ENCODE results near the gene PLCD3.

DNA sequence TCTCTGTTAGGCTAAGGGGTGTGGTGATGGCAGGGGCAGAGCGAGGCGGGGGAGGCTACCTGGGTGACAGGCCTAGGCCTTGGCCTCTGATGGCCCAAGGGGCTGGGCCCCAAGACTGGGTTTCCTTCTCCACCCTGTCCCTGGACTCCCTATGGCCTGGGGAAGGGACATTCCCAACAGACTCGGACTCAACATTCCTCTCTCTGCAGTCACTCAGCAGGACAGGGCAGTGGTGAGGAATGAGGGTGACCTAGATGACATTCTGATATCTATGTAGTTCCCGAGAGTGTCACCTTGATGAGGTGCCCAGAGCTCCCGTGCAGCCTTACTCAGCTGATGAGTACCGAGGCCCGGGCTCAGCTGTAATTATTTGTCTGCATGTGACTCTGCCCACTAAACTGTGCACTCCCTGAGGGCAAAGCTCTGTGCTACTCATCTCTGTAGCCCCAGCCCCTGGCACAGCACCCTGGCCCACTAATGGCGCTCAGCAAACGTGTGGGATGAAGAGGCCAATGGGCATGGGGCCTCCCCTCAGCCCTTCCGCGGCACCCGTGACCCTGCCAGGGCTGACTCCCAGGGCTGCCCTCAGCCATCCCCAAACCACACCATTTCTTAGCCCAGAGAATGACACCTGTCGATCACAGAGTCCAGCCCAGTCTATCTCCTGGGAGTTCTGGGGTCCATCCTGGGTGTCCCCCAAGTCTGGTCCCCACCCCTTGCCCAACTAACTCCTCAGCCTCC is 2.2 kb downstream of the PLCD3 start:
- TF ChIP-seq BCL3 (IDR thresholded peaks at IDR 0.05; ENCODE audit: borderline replicate concordance, insufficient read depth, low read depth, low read length, poor library complexity, severe bottlenecking) (no peak), ZNF274 (IDR thresholded peaks at IDR 0.05; ENCODE audit: insufficient read depth, insufficient read length) (no peak), POLR2A (IDR thresholded peaks at IDR 0.05; ENCODE audit: low read depth, low read length) (no peak), SPI1 (IDR thresholded peaks at IDR 0.05; ENCODE audit: borderline replicate concordance, insufficient read depth, low read depth, low read length) (no peak), PAX8 (IDR thresholded peaks at IDR 0.05) (no peak), BHLHE40 (IDR thresholded peaks at IDR 0.05; ENCODE audit: borderline replicate concordance in 1 of 2, low read depth in 2 of 2, low read length in 1 of 2) (no peak), YY1 (IDR thresholded peaks at IDR 0.05; ENCODE audit: low read depth, low read length) (no peak)
- TF ChIP-seq, protein P1, sequence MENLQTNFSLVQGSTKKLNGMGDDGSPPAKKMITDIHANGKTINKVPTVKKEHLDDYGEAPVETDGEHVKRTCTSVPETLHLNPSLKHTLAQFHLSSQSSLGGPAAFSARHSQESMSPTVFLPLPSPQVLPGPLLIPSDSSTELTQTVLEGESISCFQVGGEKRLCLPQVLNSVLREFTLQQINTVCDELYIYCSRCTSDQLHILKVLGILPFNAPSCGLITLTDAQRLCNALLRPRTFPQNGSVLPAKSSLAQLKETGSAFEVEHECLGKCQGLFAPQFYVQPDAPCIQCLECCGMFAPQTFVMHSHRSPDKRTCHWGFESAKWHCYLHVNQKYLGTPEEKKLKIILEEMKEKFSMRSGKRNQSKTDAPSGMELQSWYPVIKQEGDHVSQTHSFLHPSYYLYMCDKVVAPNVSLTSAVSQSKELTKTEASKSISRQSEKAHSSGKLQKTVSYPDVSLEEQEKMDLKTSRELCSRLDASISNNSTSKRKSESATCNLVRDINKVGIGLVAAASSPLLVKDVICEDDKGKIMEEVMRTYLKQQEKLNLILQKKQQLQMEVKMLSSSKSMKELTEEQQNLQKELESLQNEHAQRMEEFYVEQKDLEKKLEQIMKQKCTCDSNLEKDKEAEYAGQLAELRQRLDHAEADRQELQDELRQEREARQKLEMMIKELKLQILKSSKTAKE (IDR thresholded peaks at IDR 0.05; ENCODE audit: low read depth, poor library complexity, severe bottlenecking) = no peak
- TF ChIP-seq, protein P2, sequence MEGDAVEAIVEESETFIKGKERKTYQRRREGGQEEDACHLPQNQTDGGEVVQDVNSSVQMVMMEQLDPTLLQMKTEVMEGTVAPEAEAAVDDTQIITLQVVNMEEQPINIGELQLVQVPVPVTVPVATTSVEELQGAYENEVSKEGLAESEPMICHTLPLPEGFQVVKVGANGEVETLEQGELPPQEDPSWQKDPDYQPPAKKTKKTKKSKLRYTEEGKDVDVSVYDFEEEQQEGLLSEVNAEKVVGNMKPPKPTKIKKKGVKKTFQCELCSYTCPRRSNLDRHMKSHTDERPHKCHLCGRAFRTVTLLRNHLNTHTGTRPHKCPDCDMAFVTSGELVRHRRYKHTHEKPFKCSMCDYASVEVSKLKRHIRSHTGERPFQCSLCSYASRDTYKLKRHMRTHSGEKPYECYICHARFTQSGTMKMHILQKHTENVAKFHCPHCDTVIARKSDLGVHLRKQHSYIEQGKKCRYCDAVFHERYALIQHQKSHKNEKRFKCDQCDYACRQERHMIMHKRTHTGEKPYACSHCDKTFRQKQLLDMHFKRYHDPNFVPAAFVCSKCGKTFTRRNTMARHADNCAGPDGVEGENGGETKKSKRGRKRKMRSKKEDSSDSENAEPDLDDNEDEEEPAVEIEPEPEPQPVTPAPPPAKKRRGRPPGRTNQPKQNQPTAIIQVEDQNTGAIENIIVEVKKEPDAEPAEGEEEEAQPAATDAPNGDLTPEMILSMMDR (IDR thresholded peaks at IDR 0.05 in 2 of 3, conservative IDR thresholded peaks at IDR 0.05 in 1 of 3; ENCODE audit: control insufficient read depth in 2 of 3, extremely low read depth in 1 of 3, insufficient read depth in 1 of 3, low read depth in 3 of 3, low read length in 3 of 3) = no peak
